ENCODE measurements around the gene ATP10A. TPM values are rescaled to one million over a fixed set of nuclear protein-coding genes. Genes with fewer than 3 reads are reported as not detected.
A peak's percentile ranks its signal among the peaks of the same experiment; 100 is the strongest.

Gene ATP10A
- total RNA-seq, 3 donors from 2014 or later = 6.4 to 17.4 (median 7.2) TPM

DNA sequence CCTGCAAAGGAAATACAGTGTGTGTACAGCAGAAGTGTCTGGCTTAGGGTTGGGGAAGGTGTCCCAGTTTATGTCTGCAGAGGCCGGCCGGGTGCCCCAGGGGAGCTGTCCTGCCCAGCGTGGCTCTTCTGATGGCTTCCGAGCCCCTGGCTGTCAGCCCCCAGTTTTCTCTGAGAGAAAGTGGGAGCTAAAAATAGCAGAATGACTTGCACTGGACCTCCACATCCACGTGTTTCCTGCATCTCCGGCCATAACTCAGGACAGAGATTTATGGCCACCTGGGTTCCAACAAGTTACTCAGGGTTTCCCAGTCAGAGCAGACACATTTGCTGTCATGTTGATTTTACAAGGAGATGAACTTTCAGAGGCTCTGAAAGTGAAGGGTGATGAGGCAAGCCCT lies 192.0 kb downstream of the ATP10A start:
- Histone ChIP-seq H3K27me3 (no peaks in the 10 kb centered on the region), H3K4me3 (no peak overlapping the region), H3K27ac (no peak overlapping the region), H3K9me3 (no peaks in the 10 kb centered on the region), H3K36me3 (no peaks in the 10 kb centered on the region), H3K4me1 (peaks cover 2 to 5% of the 10 kb centered on the region in 2 donors)
- no peak for DNase-seq (ENCODE audit: low spot score in 2 of 2)
- intact Hi-C loops (cut with DNase I; ENCODE audit: low total_unique reads) = no loop called here
- no peak for TF ChIP-seq POLR2A (IDR thresholded peaks at IDR 0.05)
- TF ChIP-seq, protein P1, sequence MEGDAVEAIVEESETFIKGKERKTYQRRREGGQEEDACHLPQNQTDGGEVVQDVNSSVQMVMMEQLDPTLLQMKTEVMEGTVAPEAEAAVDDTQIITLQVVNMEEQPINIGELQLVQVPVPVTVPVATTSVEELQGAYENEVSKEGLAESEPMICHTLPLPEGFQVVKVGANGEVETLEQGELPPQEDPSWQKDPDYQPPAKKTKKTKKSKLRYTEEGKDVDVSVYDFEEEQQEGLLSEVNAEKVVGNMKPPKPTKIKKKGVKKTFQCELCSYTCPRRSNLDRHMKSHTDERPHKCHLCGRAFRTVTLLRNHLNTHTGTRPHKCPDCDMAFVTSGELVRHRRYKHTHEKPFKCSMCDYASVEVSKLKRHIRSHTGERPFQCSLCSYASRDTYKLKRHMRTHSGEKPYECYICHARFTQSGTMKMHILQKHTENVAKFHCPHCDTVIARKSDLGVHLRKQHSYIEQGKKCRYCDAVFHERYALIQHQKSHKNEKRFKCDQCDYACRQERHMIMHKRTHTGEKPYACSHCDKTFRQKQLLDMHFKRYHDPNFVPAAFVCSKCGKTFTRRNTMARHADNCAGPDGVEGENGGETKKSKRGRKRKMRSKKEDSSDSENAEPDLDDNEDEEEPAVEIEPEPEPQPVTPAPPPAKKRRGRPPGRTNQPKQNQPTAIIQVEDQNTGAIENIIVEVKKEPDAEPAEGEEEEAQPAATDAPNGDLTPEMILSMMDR (IDR thresholded peaks at IDR 0.05) = no peak
- no peak for TF ChIP-seq POLR2AphosphoS5 (IDR thresholded peaks at IDR 0.05)

- Histone ChIP-seq H3K4me1 (peaks cover 2 to 5% of the 10 kb centered on the region in 2 donors), H3K27me3 (no peaks in the 10 kb centered on the region), H3K9me3 (no peaks in the 10 kb centered on the region), H3K4me3 (peak overlapping the region in 1 of 3 donors; percentile 6), H3K27ac (no peak overlapping the region), H3K36me3 (no peaks in the 10 kb centered on the region)
- TF ChIP-seq POLR2AphosphoS5 (IDR thresholded peaks at IDR 0.05) (no peak), POLR2A (IDR thresholded peaks at IDR 0.05) (no peak)
- TF ChIP-seq, protein P1 (IDR thresholded peaks at IDR 0.05) = no peak
- intact Hi-C loops (cut with DNase I; ENCODE audit: low total_unique reads) = no loop called here
- no peak for DNase-seq (ENCODE audit: low spot score in 2 of 2)
Measured at GRCh38 chr15:25670621-25671020, 192.5 kb downstream of the ATP10A start.

DNA sequence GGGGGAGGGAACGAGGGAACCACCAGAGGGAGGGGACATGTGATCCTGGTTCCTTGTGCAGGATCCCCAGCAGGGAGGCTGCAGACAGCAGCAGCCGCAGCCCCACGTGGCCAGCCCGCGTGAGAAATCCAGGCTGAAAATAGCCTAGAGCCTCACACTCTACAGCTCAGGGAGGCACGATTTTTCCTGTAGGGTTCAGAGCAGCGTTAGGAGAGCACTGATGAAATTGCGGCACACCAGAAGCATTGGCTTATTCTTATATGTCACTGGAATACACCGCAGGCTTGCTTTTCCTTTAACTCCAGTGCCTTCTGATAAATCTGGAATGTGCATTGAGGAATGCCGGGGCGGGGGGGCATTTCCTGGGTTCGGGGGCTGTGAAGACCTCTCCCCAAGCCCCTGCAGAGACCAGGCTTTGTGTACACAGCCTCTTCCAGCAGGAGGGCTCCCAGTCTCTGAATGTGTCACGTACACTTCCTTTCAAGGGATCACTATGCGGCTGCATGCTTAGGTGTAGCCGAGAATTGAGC lies 193.0 kb downstream of the ATP10A start:
- H3K27ac ChIP-seq = no peak overlapping the region
- no peaks in the 10 kb centered on the region for H3K9me3 ChIP-seq
- peaks cover 2 to 5% of the 10 kb centered on the region in 2 donors for H3K4me1 ChIP-seq
- no peak for TF ChIP-seq POLR2A (IDR thresholded peaks at IDR 0.05)
- TF ChIP-seq, protein P1 (IDR thresholded peaks at IDR 0.05) = no peak
- H3K36me3 ChIP-seq = no peaks in the 10 kb centered on the region
- peak overlapping the region in 2 of 3 donors; percentile 6 to 29 for H3K4me3 ChIP-seq
- H3K27me3 ChIP-seq = no peaks in the 10 kb centered on the region
- intact Hi-C loops (cut with DNase I; ENCODE audit: low total_unique reads) = no loop called here
- no peak for DNase-seq (ENCODE audit: low spot score in 2 of 2)

- no peaks in the 10 kb centered on the region for H3K9me3 ChIP-seq
- no peak overlapping the region for H3K27ac ChIP-seq
- H3K36me3 ChIP-seq = no peaks in the 10 kb centered on the region
- H3K27me3 ChIP-seq = no peaks in the 10 kb centered on the region
- peaks cover 2 to 5% of the 10 kb centered on the region in 2 donors for H3K4me1 ChIP-seq
- DNase-seq (ENCODE audit: low spot score in 2 of 2) = no peak
- no peak overlapping the region for H3K4me3 ChIP-seq
- no peak for TF ChIP-seq POLR2A (IDR thresholded peaks at IDR 0.05)
- TF ChIP-seq, protein P1 (IDR thresholded peaks at IDR 0.05) = no peak
- TF ChIP-seq POLR2AphosphoS5 (IDR thresholded peaks at IDR 0.05) = no peak
- intact Hi-C loops (cut with DNase I; ENCODE audit: low total_unique reads) = no loop called here
Measured at GRCh38 chr15:25668901-25669300, 194.2 kb downstream of the ATP10A start.

DNA sequence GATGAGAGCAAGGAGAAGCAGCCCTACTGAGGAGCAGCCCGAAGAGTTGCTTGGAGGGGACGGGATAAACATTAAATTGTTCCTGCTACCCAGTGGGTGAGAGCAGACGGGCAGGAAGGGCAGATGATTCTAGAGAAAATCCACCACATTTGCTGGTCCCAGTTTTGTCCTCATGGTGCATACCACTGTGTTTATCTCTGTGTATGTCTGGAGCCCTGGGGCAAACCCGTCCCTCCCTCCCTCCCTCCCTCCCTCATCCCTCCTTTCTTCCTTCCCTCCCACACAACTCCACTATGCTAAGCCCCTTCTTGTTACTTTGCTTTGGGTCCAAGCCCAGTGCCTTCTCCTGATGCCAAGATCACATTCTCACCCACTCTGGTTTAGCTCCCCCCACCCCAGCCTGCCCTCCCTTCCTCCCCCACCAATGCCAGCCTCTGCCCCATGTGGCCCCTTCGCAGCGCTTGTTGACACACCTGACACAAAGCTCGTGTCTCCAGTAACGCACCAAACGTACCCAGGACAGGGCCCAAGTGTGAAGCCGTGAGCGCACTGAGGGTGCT lies 194.8 kb downstream of the ATP10A start:
- intact Hi-C loops (cut with DNase I; ENCODE audit: low total_unique reads) = no loop called here
- no peak for DNase-seq (ENCODE audit: low spot score in 2 of 2)
- Histone ChIP-seq H3K27ac (no peak overlapping the region), H3K4me3 (no peak overlapping the region), H3K36me3 (no peaks in the 10 kb centered on the region), H3K4me1 (peaks cover 2 to 5% of the 10 kb centered on the region in 2 donors), H3K9me3 (no peaks in the 10 kb centered on the region), H3K27me3 (no peaks in the 10 kb centered on the region)
- TF ChIP-seq, protein P1 (IDR thresholded peaks at IDR 0.05) = no peak
- TF ChIP-seq POLR2A (IDR thresholded peaks at IDR 0.05) (no peak), POLR2AphosphoS5 (IDR thresholded peaks at IDR 0.05) (no peak)
